CD14-positive monocyte (primary cell): ENCODE results near the gene CCNL1. TPM values are rescaled to one million over a fixed set of nuclear protein-coding genes. Genes with fewer than 3 reads are reported as not detected.

Source experiments
- DNase-seq, 3 donors: peaks; one replicate each; pipeline ENCODE4 v3.0.0-alpha.2; 2011 to 2022
- H2AFZ ChIP-seq: 2 replicates; pipeline ENCODE4 v1.6.0; 2012; ENCODE audit warnings: mild to moderate bottlenecking, low read depth, low read length, inconsistent platforms; ENCODE audit not compliant: insufficient read depth, poor library complexity, severe bottlenecking
- H3K27ac ChIP-seq, 2 donors: 1 replicate in 1 of 2; 2 replicates in 1 of 2; pipeline ENCODE4 v1.5.1; 2012 to 2013; ENCODE audit warnings: low read length in 2 of 2, control low read depth in 1 of 2, inconsistent platforms in 1 of 2, low read depth in 1 of 2, mild to moderate bottlenecking in 1 of 2
- H3K27me3 ChIP-seq, 2 donors: one replicate each; pipeline versions ENCODE4 v1.6.0 to v1.6.1; 2011 to 2013; ENCODE audit warnings: low read length in 2 of 2; ENCODE audit not compliant: control insufficient read depth in 2 of 2, insufficient read depth in 2 of 2
- H3K36me3 ChIP-seq, 2 donors: replicated peaks in 1 of 2; 1 replicate in 1 of 2; 2 replicates in 1 of 2; pipeline versions ENCODE4 v1.5.1 to v1.6.1; 2012 to 2013; ENCODE audit warnings: low read length in 2 of 2, control low read depth in 1 of 2, inconsistent platforms in 1 of 2, mild to moderate bottlenecking in 1 of 2; ENCODE audit not compliant: insufficient read depth in 2 of 2, control insufficient read depth in 1 of 2
- H3K4me1 ChIP-seq, 2 donors: 1 replicate in 1 of 2; 2 replicates in 1 of 2; pipeline versions ENCODE4 v1.5.1 to v1.6.1; 2012 to 2013; ENCODE audit warnings: low read length in 2 of 2, control low read depth in 1 of 2, inconsistent platforms in 1 of 2, mild to moderate bottlenecking in 1 of 2, moderate library complexity in 1 of 2; ENCODE audit not compliant: insufficient read depth in 2 of 2, control insufficient read depth in 1 of 2
- H3K4me2 ChIP-seq: replicated peaks from 2 replicates; pipeline ENCODE3; 2012; ENCODE audit warnings: low read length, moderate library complexity, mild to moderate bottlenecking; ENCODE audit not compliant: poor library complexity, severe bottlenecking; ENCODE audit errors: extremely low read depth
- H3K4me3 ChIP-seq, 3 experiments: fragments of 200-600 bp in 1 of 3; sonication (generic) in 1 of 3; replicated peaks in 1 of 3; 1 replicate in 2 of 3; 2 replicates in 1 of 3; pipeline ENCODE4 v1.5.1; 2011 to 2013; ENCODE audit warnings: low read length in 3 of 3, mild to moderate bottlenecking in 3 of 3, control low read depth in 2 of 3, low read depth in 2 of 3, inconsistent platforms in 1 of 3, moderate library complexity in 1 of 3
- H3K79me2 ChIP-seq: 2 replicates; pipeline ENCODE4 v1.6.0; 2012; ENCODE audit warnings: mild to moderate bottlenecking, control low read depth, inconsistent platforms, low read length, moderate library complexity; ENCODE audit not compliant: insufficient read depth
- H3K9ac ChIP-seq: 2 replicates; pipeline ENCODE4 v1.6.0; 2017; ENCODE audit warnings: low read length, mild to moderate bottlenecking; ENCODE audit not compliant: insufficient read depth, poor library complexity, severe bottlenecking
- H3K9me3 ChIP-seq, 2 donors: replicated peaks in 1 of 2; 1 replicate in 1 of 2; 2 replicates in 1 of 2; pipeline versions ENCODE4 v1.5.1 to v1.6.1; 2012 to 2013; ENCODE audit warnings: low read length in 2 of 2, control low read depth in 1 of 2; ENCODE audit not compliant: control insufficient read depth in 1 of 2, insufficient read depth in 1 of 2
- H4K20me1 ChIP-seq: 2 replicates; pipeline ENCODE4 v1.6.0; 2012; ENCODE audit warnings: mild to moderate bottlenecking, low read length, control low read depth, moderate library complexity; ENCODE audit not compliant: insufficient read depth
- H3K27ac Mint-ChIP-seq, 7 donors: one replicate each; pipeline ENCODE4 v1.8.0; 2020; ENCODE audit warnings: mild to moderate bottlenecking in 7 of 7, mixed read lengths in 7 of 7, moderate library complexity in 6 of 7, inconsistent platforms in 2 of 7
- H3K27me3 Mint-ChIP-seq, 3 donors: one replicate each; pipeline ENCODE4 v1.8.0; 2021 to 2022; ENCODE audit warnings: low read depth in 3 of 3, mild to moderate bottlenecking in 3 of 3, mixed read lengths in 3 of 3, moderate library complexity in 3 of 3, inconsistent platforms in 1 of 3
- H3K36me3 Mint-ChIP-seq, 2 donors: one replicate each; pipeline ENCODE4 v1.8.0; 2020; ENCODE audit warnings: mixed read lengths in 2 of 2, inconsistent platforms in 1 of 2, mild to moderate bottlenecking in 1 of 2
- H3K4me1 Mint-ChIP-seq: one replicate; pipeline ENCODE4 v1.8.0; 2020; ENCODE audit warnings: mild to moderate bottlenecking, mixed read lengths
- H3K4me3 Mint-ChIP-seq, 2 donors: one replicate each; pipeline ENCODE4 v1.8.0; 2020; ENCODE audit warnings: mild to moderate bottlenecking in 2 of 2, mixed read lengths in 2 of 2, moderate library complexity in 1 of 2
- H3K9me3 Mint-ChIP-seq, 7 donors: one replicate each; pipeline ENCODE4 v1.8.0; 2020 to 2022; ENCODE audit warnings: mixed read lengths in 7 of 7, mild to moderate bottlenecking in 6 of 7, moderate library complexity in 6 of 7, inconsistent platforms in 2 of 7
- CTCF ChIP-seq: fragments of 200-600 bp; IDR thresholded peaks from one replicate; pipeline ENCODE4 v1.8.0; 2022; ENCODE audit warnings: antibody characterized with exemption, mild to moderate bottlenecking
- WGBS: methylation state at CpG from one replicate; pipeline ENCODE4 v1.1.5; 2013; ENCODE audit warnings: missing lambda C conversion rate; ENCODE audit not compliant: insufficient coverage; 5-methylcytosine and 5-hydroxymethylcytosine counted together
- intact Hi-C, 2 donors: fragments of 100-400 bp; cut with micrococcal nuclease; formaldehyde crosslinking; loops; one replicate each; pipeline versions ENCODE4 v1.15.0 to v1.15.1; 2023
- polyA plus RNA-seq, 3 donors: library from polyadenylated mRNA; depleted of rRNA in 1 of 3; unstranded in 2 of 3; stranded (reverse) in 1 of 3; fragments of 300-500 nt in 2 of 3; fragments of >200 nt in 1 of 3; fragmentation: Illumina TruSeq in 2 of 3; gene quantifications; 1 replicate in 2 of 3; 2 replicates in 1 of 3; pipeline ENCODE4 v1.2.3, GENCODE V29; 2012 to 2021
- small RNA-seq: library from RNA; depleted of rRNA; stranded (forward); fragments of <200 nt; gene quantifications from one replicate; pipeline ENCODE3, GENCODE V24; 2012; ENCODE audit warnings: low read depth; ENCODE audit not compliant: insufficient read length

Gene CCNL1
- polyA plus RNA-seq, 3 donors = 32.0 to 751 (median 42.3) TPM

- H2AFZ ChIP-seq = no peak overlapping the region
- Mint-ChIP-seq H3K27ac (no peak overlapping the region), H3K36me3 (no peaks in the 10 kb centered on the region), H3K27me3 (peaks cover 4 to 12% (median 8%) of the 10 kb centered on the region in 3 donors), H3K9me3 (peaks cover 0 to 2% (median 0%) of the 10 kb centered on the region in 7 donors), H3K4me1 (peaks cover 13% of the 10 kb centered on the region), H3K4me3 (peak overlapping the region in 1 of 2 donors; percentile 41)
- no peak for TF ChIP-seq CTCF
- H3K27me3 ChIP-seq = no peaks in the 10 kb centered on the region
- WGBS = 100% methylated on average over 1 of the region's 3 CpGs
- peaks cover 13 to 18% of the 10 kb centered on the region in 2 donors for H3K4me1 ChIP-seq
- no peaks in the 10 kb centered on the region for H3K79me2 ChIP-seq
- H4K20me1 ChIP-seq = no peaks in the 10 kb centered on the region
- DNase-seq = no peak
- no peaks in the 10 kb centered on the region for H3K36me3 ChIP-seq
- no peak overlapping the region for H3K27ac ChIP-seq
- no peak overlapping the region for H3K9ac ChIP-seq
- intact Hi-C loops = no loop called here
- H3K4me2 ChIP-seq = no peak overlapping the region
- no peaks in the 10 kb centered on the region for H3K9me3 ChIP-seq
- H3K4me3 ChIP-seq = no peak overlapping the region
These were observed 61.7 kb downstream of the CCNL1 start for GRCh38 chr3:157098121-157098822.

Small RNAs within 50 kb of the gene (small RNA-seq; reads per million reads assigned to genes)
- not detected for gene RF00019
- gene RNA5SP146 = not detected
